GM23338 (cell line): ENCODE data around the gene MRPS18B. TPM values are rescaled to one million over a fixed set of nuclear protein-coding genes. Genes with fewer than 3 reads are reported as not detected.

Experiments
- ATAC-seq: fragments of 200-7000 bp; cut with Tn5 transposase; 3 replicates; pipeline ENCODE4 v1.9.1; 2020
- DNase-seq: peaks from one replicate; pipeline ENCODE4 v3.0.0-alpha.2; 2015; ENCODE audit warnings: low spot score
- H2AFZ ChIP-seq: fragments of 200-600 bp; sonication (generic); 2 replicates; pipeline ENCODE4 v1.8.0; 2016; ENCODE audit warnings: antibody characterized with exemption, mild to moderate bottlenecking, moderate library complexity
- H3F3A ChIP-seq: fragments of 200-600 bp; sonication (generic); replicated peaks from 2 replicates; pipeline ENCODE4 v1.8.0; 2017; ENCODE audit warnings: antibody characterized with exemption, mixed run types, low read depth
- H3K27ac ChIP-seq: fragments of 200-600 bp; sonication (generic); 2 replicates; pipeline ENCODE4 v1.6.1; 2016; ENCODE audit warnings: low read depth
- H3K27me3 ChIP-seq: fragments of 200-600 bp; sonication (generic); 2 replicates; pipeline ENCODE4 v1.8.0; 2016; ENCODE audit warnings: mild to moderate bottlenecking, mixed run types, moderate library complexity; ENCODE audit not compliant: insufficient read depth
- H3K36me3 ChIP-seq: fragments of 200-600 bp; sonication (generic); 2 replicates; pipeline ENCODE4 v1.8.0; 2016; ENCODE audit warnings: mild to moderate bottlenecking; ENCODE audit not compliant: insufficient read depth
- H3K4me1 ChIP-seq: fragments of 200-600 bp; sonication (generic); 2 replicates; pipeline ENCODE4 v1.8.0; 2016; ENCODE audit warnings: mild to moderate bottlenecking, moderate library complexity; ENCODE audit not compliant: insufficient read depth
- H3K4me2 ChIP-seq: fragments of 200-600 bp; sonication (generic); 2 replicates; pipeline ENCODE4 v1.7.1; 2017; ENCODE audit warnings: mixed run types
- H3K4me3 ChIP-seq: fragments of 200-600 bp; sonication (generic); 2 replicates; pipeline ENCODE4 v1.6.1; 2016; ENCODE audit warnings: mixed run types
- H3K79me2 ChIP-seq: fragments of 200-600 bp; sonication (generic); replicated peaks from 2 replicates; pipeline ENCODE4 v1.8.0; 2017; ENCODE audit warnings: mild to moderate bottlenecking; ENCODE audit not compliant: insufficient read depth
- H3K9me2 ChIP-seq: fragments of 200-600 bp; sonication (generic); 2 replicates; pipeline ENCODE4 v1.8.0; 2017; ENCODE audit not compliant: insufficient read depth
- H4K20me1 ChIP-seq: fragments of 200-600 bp; sonication (generic); replicated peaks from 2 replicates; pipeline ENCODE4 v1.8.0; 2017; ENCODE audit warnings: mild to moderate bottlenecking; ENCODE audit not compliant: insufficient read depth
- H3K27ac Mint-ChIP-seq: 2 replicates; pipeline ENCODE4 v1.8.0; 2020; ENCODE audit warnings: inconsistent platforms, mild to moderate bottlenecking, moderate library complexity, mixed read lengths
- H3K27me3 Mint-ChIP-seq: 3 replicates; pipeline ENCODE4 v1.8.0; 2022; ENCODE audit warnings: low read depth, mild to moderate bottlenecking, moderate library complexity, mixed read lengths, inconsistent platforms; ENCODE audit not compliant: insufficient read depth, poor library complexity
- H3K36me3 Mint-ChIP-seq: 3 replicates; pipeline ENCODE4 v1.8.0; 2021; ENCODE audit warnings: low read depth, mild to moderate bottlenecking, inconsistent platforms, moderate library complexity, mixed read lengths
- H3K4me1 Mint-ChIP-seq: 3 replicates; pipeline ENCODE4 v1.8.0; 2020; ENCODE audit warnings: mild to moderate bottlenecking, inconsistent platforms, mixed read lengths
- H3K4me3 Mint-ChIP-seq: 3 replicates; pipeline ENCODE4 v1.8.0; 2021; ENCODE audit warnings: moderate library complexity, mild to moderate bottlenecking, inconsistent platforms, mixed read lengths
- H3K9me3 Mint-ChIP-seq: 3 replicates; pipeline ENCODE4 v1.8.0; 2020; ENCODE audit warnings: moderate library complexity, mild to moderate bottlenecking, inconsistent platforms, mixed read lengths
- CREB1 ChIP-seq: fragments of 250-450 bp; sonication (Bioruptor Pico); IDR thresholded peaks from 2 replicates; pipeline ENCODE4 v1.5.0; 2020; ENCODE audit warnings: low read depth, mild to moderate bottlenecking, moderate library complexity
- CTCF ChIP-seq, 2 experiments: fragments of 200-600 bp in 1 of 2; sonication (generic) in 1 of 2; conservative IDR thresholded peaks; 2 replicates each; pipeline versions ENCODE4 v1.5.1 to v1.6.1; 2016 to 2017; ENCODE audit warnings: antibody characterized with exemption in 2 of 2, low read depth in 2 of 2, mild to moderate bottlenecking in 2 of 2, moderate library complexity in 1 of 2
- EZH2 ChIP-seq: fragments of 200-600 bp; sonication (generic); IDR thresholded peaks from one replicate; pipeline ENCODE4 v1.8.0; 2017; ENCODE audit warnings: antibody characterized with exemption, mild to moderate bottlenecking, low read depth; ENCODE audit not compliant: unreplicated experiment
- EZH2phosphoT487 ChIP-seq: fragments of 200-600 bp; sonication (generic); IDR thresholded peaks from one replicate; pipeline ENCODE4 v1.8.1; 2018; ENCODE audit warnings: antibody characterized with exemption; ENCODE audit not compliant: unreplicated experiment
- JUNB ChIP-seq: IDR thresholded peaks from one replicate; pipeline ENCODE4 v1.6.1; 2016; ENCODE audit warnings: antibody characterized with exemption; ENCODE audit not compliant: unreplicated experiment
- POLR2AphosphoS5 ChIP-seq: IDR thresholded peaks from 2 replicates; pipeline ENCODE4 v1.6.1; 2016; ENCODE audit warnings: antibody characterized with exemption, low read depth
- ZNF114 ChIP-seq: fragments of 250-450 bp; sonication (Bioruptor Pico); IDR thresholded peaks from 2 replicates; pipeline ENCODE4 v1.5.0; 2020; ENCODE audit warnings: mild to moderate bottlenecking, moderate library complexity
- ZNF331 ChIP-seq: fragments of 250-450 bp; sonication (Bioruptor Pico); IDR thresholded peaks from 2 replicates; pipeline ENCODE4 v1.5.0; 2020; ENCODE audit warnings: low read depth, mild to moderate bottlenecking, moderate library complexity
- polyA plus RNA-seq: library from polyadenylated mRNA; unstranded; fragments of >200 nt; fragmentation: Nextera tagmentation; extraction: Ambion mirVana; gene quantifications from 2 replicates; pipeline ENCODE4 v1.2.1, GENCODE V29; 2016
- total RNA-seq: library from RNA; depleted of rRNA; stranded (reverse); fragments of >200 nt; shearing (Covaris generic); gene quantifications from 2 replicates; pipeline ENCODE4 v1.2.3, GENCODE V29; 2014
- TF ChIP-seq, protein P1 (sequence below): fragments of 250-450 bp; sonication (Bioruptor Pico); IDR thresholded peaks from 2 replicates; pipeline ENCODE4 v1.5.0; 2020; ENCODE audit warnings: mild to moderate bottlenecking, moderate library complexity
- TF ChIP-seq, protein P2 (sequence below): IDR thresholded peaks from one replicate; pipeline ENCODE4 v1.6.1; 2018; ENCODE audit warnings: antibody characterized with exemption; ENCODE audit not compliant: unreplicated experiment

MRPS18B gene
- total and polyA plus RNA-seq, 2 experiments from 2014 or later: 49.2 to 73.6 TPM

- Histone ChIP-seq H3K27me3 (no peaks in the 10 kb centered on the region), H4K20me1 (peaks cover 33% of the 10 kb centered on the region; the same call in 1 of the 2 replicates), H3K36me3 (peaks cover 53% of the 10 kb centered on the region), H3K27ac (no peak overlapping the region), H2AFZ (no peak overlapping the region), H3F3A (peaks cover 16% of the 10 kb centered on the region; the same call in 1 of the 2 replicates), H3K9me2 (no peaks in the 10 kb centered on the region), H3K4me3 (no peak overlapping the region), H3K4me2 (no peak overlapping the region), H3K79me2 (peaks cover 13% of the 10 kb centered on the region), H3K4me1 (no peaks in the 10 kb centered on the region)
- peaks cover 89% of the 10 kb centered on the region for H3K36me3 Mint-ChIP-seq
- ATAC-seq (no peak), DNase-seq (no peak)
- no peak overlapping the region for H3K4me3 Mint-ChIP-seq
- peak overlapping the region; percentile 82 for H3K27ac Mint-ChIP-seq
- H3K27me3 Mint-ChIP-seq: peaks cover 3% of the 10 kb centered on the region
- H3K4me1 Mint-ChIP-seq: no peaks in the 10 kb centered on the region
- no peak for TF ChIP-seq POLR2AphosphoS5
- no peak for TF ChIP-seq JUNB
- no peak for TF ChIP-seq CREB1 (CRISPR knock-in tag)
- TF ChIP-seq EZH2: no peak
- TF ChIP-seq EZH2phosphoT487: no peak
- TF ChIP-seq, protein P1, sequence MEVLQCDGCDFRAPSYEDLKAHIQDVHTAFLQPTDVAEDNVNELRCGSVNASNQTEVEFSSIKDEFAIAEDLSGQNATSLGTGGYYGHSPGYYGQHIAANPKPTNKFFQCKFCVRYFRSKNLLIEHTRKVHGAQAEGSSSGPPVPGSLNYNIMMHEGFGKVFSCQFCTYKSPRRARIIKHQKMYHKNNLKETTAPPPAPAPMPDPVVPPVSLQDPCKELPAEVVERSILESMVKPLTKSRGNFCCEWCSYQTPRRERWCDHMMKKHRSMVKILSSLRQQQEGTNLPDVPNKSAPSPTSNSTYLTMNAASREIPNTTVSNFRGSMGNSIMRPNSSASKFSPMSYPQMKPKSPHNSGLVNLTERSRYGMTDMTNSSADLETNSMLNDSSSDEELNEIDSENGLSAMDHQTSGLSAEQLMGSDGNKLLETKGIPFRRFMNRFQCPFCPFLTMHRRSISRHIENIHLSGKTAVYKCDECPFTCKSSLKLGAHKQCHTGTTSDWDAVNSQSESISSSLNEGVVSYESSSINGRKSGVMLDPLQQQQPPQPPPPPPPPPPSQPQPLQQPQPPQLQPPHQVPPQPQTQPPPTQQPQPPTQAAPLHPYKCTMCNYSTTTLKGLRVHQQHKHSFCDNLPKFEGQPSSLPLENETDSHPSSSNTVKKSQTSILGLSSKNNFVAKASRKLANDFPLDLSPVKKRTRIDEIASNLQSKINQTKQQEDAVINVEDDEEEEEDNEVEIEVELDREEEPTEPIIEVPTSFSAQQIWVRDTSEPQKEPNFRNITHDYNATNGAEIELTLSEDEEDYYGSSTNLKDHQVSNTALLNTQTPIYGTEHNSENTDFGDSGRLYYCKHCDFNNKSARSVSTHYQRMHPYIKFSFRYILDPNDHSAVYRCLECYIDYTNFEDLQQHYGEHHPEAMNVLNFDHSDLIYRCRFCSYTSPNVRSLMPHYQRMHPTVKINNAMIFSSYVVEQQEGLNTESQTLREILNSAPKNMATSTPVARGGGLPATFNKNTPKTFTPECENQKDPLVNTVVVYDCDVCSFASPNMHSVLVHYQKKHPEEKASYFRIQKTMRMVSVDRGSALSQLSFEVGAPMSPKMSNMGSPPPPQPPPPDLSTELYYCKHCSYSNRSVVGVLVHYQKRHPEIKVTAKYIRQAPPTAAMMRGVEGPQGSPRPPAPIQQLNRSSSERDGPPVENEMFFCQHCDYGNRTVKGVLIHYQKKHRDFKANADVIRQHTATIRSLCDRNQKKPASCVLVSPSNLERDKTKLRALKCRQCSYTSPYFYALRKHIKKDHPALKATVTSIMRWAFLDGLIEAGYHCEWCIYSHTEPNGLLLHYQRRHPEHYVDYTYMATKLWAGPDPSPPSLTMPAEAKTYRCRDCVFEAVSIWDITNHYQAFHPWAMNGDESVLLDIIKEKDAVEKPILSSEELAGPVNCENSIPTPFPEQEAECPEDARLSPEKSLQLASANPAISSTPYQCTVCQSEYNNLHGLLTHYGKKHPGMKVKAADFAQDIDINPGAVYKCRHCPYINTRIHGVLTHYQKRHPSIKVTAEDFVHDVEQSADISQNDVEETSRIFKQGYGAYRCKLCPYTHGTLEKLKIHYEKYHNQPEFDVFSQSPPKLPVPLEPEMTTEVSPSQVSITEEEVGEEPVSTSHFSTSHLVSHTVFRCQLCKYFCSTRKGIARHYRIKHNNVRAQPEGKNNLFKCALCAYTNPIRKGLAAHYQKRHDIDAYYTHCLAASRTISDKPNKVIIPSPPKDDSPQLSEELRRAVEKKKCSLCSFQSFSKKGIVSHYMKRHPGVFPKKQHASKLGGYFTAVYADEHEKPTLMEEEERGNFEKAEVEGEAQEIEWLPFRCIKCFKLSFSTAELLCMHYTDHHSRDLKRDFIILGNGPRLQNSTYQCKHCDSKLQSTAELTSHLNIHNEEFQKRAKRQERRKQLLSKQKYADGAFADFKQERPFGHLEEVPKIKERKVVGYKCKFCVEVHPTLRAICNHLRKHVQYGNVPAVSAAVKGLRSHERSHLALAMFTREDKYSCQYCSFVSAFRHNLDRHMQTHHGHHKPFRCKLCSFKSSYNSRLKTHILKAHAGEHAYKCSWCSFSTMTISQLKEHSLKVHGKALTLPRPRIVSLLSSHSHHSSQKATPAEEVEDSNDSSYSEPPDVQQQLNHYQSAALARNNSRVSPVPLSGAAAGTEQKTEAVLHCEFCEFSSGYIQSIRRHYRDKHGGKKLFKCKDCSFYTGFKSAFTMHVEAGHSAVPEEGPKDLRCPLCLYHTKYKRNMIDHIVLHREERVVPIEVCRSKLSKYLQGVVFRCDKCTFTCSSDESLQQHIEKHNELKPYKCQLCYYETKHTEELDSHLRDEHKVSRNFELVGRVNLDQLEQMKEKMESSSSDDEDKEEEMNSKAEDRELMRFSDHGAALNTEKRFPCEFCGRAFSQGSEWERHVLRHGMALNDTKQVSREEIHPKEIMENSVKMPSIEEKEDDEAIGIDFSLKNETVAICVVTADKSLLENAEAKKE (CRISPR knock-in tag): no peak
- no peaks in the 10 kb centered on the region for H3K9me3 Mint-ChIP-seq
Observed at GRCh38 chr6:30590509-30590908, 27.1 kb upstream of the MRPS18B start.

DNA sequence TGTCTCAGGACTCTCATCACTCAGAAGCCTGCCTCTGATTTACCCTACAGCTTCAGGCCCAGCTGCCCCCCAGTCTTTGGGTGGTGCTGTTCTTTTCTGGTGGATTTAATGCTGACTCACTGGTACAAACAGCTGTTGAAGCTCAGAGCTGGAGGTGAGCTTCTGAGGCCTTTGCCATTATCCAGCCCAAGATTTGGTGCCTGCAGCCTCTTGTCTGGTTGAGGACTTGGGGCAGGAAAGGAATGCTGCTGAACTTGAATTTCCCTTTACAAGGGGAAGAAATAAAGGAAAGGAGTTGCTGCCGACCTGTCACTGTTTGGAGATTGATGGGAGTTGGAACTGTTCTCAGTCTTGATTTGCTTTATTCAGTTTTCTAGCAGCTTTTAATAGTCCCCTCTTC, 26.6 kb upstream of the MRPS18B start:
- Mint-ChIP-seq H3K4me1 (no peaks in the 10 kb centered on the region), H3K27ac (peak overlapping the region; percentile 82), H3K9me3 (no peaks in the 10 kb centered on the region), H3K27me3 (peaks cover 3% of the 10 kb centered on the region), H3K4me3 (no peak overlapping the region), H3K36me3 (peaks cover 87% of the 10 kb centered on the region)
- Histone ChIP-seq H3K9me2 (no peaks in the 10 kb centered on the region), H3K79me2 (peaks cover 13% of the 10 kb centered on the region), H2AFZ (no peak overlapping the region), H3K27ac (no peak overlapping the region), H3K27me3 (no peaks in the 10 kb centered on the region), H3K4me1 (no peaks in the 10 kb centered on the region), H3K4me2 (no peak overlapping the region), H3K36me3 (peaks cover 50% of the 10 kb centered on the region), H3K4me3 (no peak overlapping the region), H4K20me1 (peaks cover 33% of the 10 kb centered on the region; the same call in 1 of the 2 replicates), H3F3A (peaks cover 18% of the 10 kb centered on the region; the same call in 1 of the 2 replicates)
- DNase-seq: no peak
- no peak for TF ChIP-seq POLR2AphosphoS5
- TF ChIP-seq EZH2phosphoT487: no peak
- TF ChIP-seq CTCF (conservative IDR thresholded peaks at IDR 0.05; ENCODE audit: low read depth in 2 of 2): no peak
- no peak for TF ChIP-seq ZNF114
- TF ChIP-seq ZNF331 (CRISPR knock-in tag): no peak
- no peak for TF ChIP-seq EZH2
- TF ChIP-seq, protein P2, sequence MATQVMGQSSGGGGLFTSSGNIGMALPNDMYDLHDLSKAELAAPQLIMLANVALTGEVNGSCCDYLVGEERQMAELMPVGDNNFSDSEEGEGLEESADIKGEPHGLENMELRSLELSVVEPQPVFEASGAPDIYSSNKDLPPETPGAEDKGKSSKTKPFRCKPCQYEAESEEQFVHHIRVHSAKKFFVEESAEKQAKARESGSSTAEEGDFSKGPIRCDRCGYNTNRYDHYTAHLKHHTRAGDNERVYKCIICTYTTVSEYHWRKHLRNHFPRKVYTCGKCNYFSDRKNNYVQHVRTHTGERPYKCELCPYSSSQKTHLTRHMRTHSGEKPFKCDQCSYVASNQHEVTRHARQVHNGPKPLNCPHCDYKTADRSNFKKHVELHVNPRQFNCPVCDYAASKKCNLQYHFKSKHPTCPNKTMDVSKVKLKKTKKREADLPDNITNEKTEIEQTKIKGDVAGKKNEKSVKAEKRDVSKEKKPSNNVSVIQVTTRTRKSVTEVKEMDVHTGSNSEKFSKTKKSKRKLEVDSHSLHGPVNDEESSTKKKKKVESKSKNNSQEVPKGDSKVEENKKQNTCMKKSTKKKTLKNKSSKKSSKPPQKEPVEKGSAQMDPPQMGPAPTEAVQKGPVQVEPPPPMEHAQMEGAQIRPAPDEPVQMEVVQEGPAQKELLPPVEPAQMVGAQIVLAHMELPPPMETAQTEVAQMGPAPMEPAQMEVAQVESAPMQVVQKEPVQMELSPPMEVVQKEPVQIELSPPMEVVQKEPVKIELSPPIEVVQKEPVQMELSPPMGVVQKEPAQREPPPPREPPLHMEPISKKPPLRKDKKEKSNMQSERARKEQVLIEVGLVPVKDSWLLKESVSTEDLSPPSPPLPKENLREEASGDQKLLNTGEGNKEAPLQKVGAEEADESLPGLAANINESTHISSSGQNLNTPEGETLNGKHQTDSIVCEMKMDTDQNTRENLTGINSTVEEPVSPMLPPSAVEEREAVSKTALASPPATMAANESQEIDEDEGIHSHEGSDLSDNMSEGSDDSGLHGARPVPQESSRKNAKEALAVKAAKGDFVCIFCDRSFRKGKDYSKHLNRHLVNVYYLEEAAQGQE: no peak
- no peak for ATAC-seq
